AG04450 (cell line): Measurements from ENCODE around the gene KRT15. TPM values are rescaled to one million over a fixed set of nuclear protein-coding genes. Genes with fewer than 3 reads are reported as not detected.

Experiments
- CTCF ChIA-PET: fragments of 300-600, 350-600 bp; formaldehyde crosslinking; extraction: SDS; loops from one replicate; lab custom pipeline; 2022; ENCODE audit warnings: antibody characterized with exemption, inconsistent platforms; lab: Charles Lee
- POLR2A ChIA-PET: fragments of 350-600 bp; formaldehyde crosslinking; extraction: SDS; loops from one replicate; lab custom pipeline; 2021; ENCODE audit warnings: antibody characterized with exemption, inconsistent platforms; lab: Yijun Ruan, JAX
- DNase-seq: peaks from one replicate; pipeline ENCODE4 v3.0.0-alpha.2; 2011; ENCODE audit warnings: low read depth, low spot score
- H3K27ac ChIP-seq: one replicate; pipeline ENCODE4 v1.5.1; 2012; ENCODE audit warnings: low read depth, low read length, control low read depth
- H3K27me3 ChIP-seq: one replicate; pipeline ENCODE4 v1.6.0; 2012; ENCODE audit warnings: low read length; ENCODE audit not compliant: control insufficient read depth, insufficient read depth
- H3K4me3 ChIP-seq: 2 replicates; pipeline ENCODE4 v1.5.1; 2011; ENCODE audit warnings: mild to moderate bottlenecking, low read depth, low read length, control low read depth
- H3K9me3 ChIP-seq: 2 replicates; pipeline ENCODE4 v1.5.1; 2012; ENCODE audit warnings: low read length; ENCODE audit not compliant: control insufficient read depth, insufficient read depth
- polyA plus RNA-seq: library from polyadenylated mRNA; depleted of rRNA; stranded (reverse); fragments of >200 nt; gene quantifications from 2 replicates; pipeline ENCODE4 v1.2.3, GENCODE V29; 2011
- TF ChIP-seq, protein P1 (sequence below): IDR thresholded peaks from 2 replicates; pipeline ENCODE4 v1.5.1; 2011; ENCODE audit warnings: low read depth, low read length, control low read depth, inconsistent platforms

KRT15 gene
- polyA plus RNA-seq, 1 experiment, result 1.4 TPM

DNA sequence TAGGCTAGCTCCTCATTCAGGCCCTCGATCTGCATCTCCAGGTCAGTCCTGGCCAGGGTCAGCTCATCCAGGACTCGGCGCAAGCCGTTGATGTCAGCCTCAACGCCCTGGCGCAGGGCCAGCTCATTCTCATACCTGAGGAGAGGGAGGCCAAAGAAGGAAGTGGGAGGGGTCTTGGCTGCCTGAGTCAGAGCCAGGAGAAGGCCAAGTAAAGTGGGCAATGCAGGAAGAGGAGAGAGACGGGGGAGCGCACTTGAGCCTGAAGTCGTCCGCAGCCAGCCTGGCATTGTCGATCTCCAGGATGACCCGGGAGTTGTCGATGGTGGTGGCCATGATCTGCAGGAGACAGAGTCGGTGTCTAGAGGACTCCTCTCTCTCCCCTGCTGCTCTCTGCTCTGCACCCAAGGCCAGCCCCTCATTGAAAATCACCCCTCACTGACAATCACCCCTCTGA lies 1.8 kb downstream of the KRT15 start:
- POLR2A ChIA-PET, result no interaction called here
- no peak for DNase-seq

DNA sequence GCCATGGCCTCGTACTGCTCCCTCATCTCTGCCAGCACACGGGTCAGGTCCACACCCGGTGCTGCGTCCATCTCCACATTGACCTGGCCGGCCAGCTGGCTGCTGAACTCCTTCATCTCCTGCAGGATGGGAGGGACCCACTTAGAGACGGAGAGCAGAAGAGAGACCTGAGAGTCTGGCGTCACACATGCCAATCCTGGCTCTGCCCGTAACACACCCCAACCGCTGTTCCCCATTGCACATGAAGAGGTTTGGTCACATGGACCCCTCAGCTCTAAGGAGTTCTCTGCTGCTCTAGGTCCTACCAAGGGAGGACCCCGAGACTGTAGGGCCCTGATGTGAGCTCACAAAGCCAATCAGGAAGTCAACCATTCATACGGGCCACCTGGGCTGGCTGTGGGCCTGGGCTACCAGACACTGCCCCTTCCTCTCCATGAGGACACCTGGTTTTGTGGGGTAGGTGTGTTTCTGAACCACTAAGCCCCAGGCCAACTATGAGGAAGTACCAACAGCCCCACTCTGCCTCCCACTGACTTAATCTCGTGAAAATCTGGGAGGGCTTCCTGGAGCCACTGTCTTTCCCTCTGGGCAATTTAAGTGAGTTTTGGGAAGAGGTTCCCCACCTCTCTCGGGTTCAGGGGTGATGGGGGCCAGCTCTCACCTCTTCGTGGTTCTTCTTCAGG lies 2.4 kb downstream of the KRT15 start:
- no peaks in the 10 kb centered on the region for H3K9me3 ChIP-seq
- H3K4me3 ChIP-seq, result no peak overlapping the region
- H3K27me3 ChIP-seq, result no peaks in the 10 kb centered on the region
- ChIA-PET POLR2A (no interaction called here), CTCF (interaction anchor here (0.6 to 2.6 kb wide), 2 partner anchors 33 to 132 kb away, joined by 7 to 9 read pairs; no protein-coding TSS in a partner anchor)
- no peak overlapping the region for H3K27ac ChIP-seq
- TF ChIP-seq, protein P1, sequence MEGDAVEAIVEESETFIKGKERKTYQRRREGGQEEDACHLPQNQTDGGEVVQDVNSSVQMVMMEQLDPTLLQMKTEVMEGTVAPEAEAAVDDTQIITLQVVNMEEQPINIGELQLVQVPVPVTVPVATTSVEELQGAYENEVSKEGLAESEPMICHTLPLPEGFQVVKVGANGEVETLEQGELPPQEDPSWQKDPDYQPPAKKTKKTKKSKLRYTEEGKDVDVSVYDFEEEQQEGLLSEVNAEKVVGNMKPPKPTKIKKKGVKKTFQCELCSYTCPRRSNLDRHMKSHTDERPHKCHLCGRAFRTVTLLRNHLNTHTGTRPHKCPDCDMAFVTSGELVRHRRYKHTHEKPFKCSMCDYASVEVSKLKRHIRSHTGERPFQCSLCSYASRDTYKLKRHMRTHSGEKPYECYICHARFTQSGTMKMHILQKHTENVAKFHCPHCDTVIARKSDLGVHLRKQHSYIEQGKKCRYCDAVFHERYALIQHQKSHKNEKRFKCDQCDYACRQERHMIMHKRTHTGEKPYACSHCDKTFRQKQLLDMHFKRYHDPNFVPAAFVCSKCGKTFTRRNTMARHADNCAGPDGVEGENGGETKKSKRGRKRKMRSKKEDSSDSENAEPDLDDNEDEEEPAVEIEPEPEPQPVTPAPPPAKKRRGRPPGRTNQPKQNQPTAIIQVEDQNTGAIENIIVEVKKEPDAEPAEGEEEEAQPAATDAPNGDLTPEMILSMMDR, result no peak
- DNase-seq, result no peak

More for the DNA sequence above, 1.8 kb downstream of the KRT15 start:
- Histone ChIP-seq H3K27ac (no peak overlapping the region), H3K27me3 (no peaks in the 10 kb centered on the region), H3K4me3 (no peak overlapping the region), H3K9me3 (no peaks in the 10 kb centered on the region)
- CTCF ChIA-PET, result interaction anchor here (0.6 kb wide), 1 partner anchor 132 kb away, joined by 7 read pairs; no protein-coding TSS in a partner anchor
- TF ChIP-seq, protein P1, result no peak

DNA sequence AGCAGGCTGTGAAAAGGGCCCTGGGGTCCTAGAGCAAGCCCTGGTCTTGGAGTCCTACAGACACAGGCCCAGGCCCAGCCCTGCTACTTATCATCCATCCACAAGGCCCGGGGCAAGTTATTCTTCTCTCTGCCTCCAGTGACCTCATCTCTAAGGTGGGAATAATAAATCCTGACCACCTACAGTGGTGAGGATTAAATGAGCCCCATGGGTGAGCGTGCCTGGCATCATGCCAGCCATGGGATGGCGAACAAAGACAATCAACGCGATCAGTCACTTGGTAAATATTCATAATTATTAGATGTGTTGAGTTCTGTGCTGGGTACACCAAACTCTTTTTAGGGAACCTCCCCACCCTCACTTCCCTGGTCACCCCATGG lies 5.5 kb downstream of the KRT15 start:
- ChIA-PET POLR2A (no interaction called here), CTCF (no interaction called here)
- no peaks in the 10 kb centered on the region for H3K9me3 ChIP-seq
- no peak for DNase-seq
- no peak overlapping the region for H3K4me3 ChIP-seq
- TF ChIP-seq, protein P1, result no peak
- peaks cover 2% of the 10 kb centered on the region for H3K27me3 ChIP-seq
- no peak overlapping the region for H3K27ac ChIP-seq

DNA sequence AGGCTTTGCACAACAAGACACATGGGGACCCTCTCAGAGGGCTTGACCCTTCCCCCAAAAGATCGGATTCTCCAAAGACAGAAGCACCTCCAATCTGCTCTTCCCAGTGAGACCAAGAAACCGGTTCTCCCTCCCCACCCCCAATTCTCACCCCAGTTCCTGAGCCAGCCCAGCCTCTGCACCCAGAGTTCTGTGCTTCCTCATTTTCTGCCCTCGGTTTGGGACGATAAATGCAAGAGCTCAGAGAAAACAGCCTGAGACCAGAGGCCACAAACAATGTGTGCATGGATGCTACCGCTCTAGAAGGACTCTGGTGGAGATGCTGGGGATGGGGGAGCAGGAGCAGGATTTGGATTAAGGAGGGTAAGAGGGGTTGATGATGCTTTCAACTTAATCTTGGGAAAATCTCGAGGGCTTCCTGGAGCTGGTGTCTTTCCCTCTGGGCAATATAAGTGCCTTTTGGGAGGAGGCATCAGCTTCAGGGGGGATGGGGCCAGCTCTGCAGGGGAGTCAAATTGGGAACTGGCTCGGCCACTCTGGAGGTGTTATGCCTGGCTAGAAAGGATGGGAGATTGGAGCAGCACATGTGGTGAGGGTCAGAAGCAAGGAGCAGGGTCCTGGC lies 6.0 kb downstream of the KRT15 start:
- TF ChIP-seq, protein P1, result no peak
- H3K4me3 ChIP-seq, result no peak overlapping the region
- peaks cover 2% of the 10 kb centered on the region for H3K27me3 ChIP-seq
- POLR2A ChIA-PET, result no interaction called here
- no peak overlapping the region for H3K27ac ChIP-seq
- no peak for DNase-seq
- no peaks in the 10 kb centered on the region for H3K9me3 ChIP-seq
- CTCF ChIA-PET, result interaction anchor here (0.9 kb wide), 1 partner anchor 136 kb away, joined by 3 read pairs; no protein-coding TSS in a partner anchor

DNA sequence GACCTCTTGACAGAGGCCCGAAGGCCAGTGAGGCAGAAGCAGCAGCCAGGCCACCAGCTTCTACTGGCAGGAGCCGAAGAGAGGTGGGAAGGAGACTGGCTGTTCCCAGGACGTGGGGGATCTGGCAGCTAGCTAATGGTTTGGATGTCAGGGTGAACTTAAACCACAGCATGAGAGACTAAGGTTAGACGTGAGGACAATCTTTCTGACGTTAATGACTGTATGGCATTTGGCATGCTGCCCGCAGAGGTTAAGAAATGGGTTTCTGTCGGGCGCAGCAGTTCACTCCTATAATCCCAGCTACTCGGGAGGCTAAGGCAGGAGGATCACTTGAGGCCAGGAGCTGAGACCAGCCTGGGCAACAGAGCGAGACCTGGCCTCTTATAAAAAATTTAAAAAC lies 7.0 kb downstream of the KRT15 start:
- Histone ChIP-seq H3K9me3 (no peaks in the 10 kb centered on the region), H3K27ac (no peak overlapping the region), H3K4me3 (no peak overlapping the region), H3K27me3 (peaks cover 2% of the 10 kb centered on the region)
- ChIA-PET CTCF (interaction anchor here (0.9 kb wide), 1 partner anchor 137 kb away, joined by 3 read pairs; no protein-coding TSS in a partner anchor), POLR2A (no interaction called here)
- DNase-seq, result no peak
- TF ChIP-seq, protein P1, result no peak
